H1 (cell line): ENCODE data around the gene CC2D1A. TPM values are rescaled to one million over a fixed set of nuclear protein-coding genes. Genes with fewer than 3 reads are reported as not detected.

ENCODE experiments used
- EP300 ChIP-seq, 2 experiments: IDR thresholded peaks; 1 replicate in 1 of 2; 2 replicates in 1 of 2; pipeline ENCODE4 v1.6.1; 2011 to 2012; ENCODE audit warnings: low read depth in 2 of 2, low read length in 2 of 2, mild to moderate bottlenecking in 2 of 2, borderline replicate concordance in 1 of 2, inconsistent platforms in 1 of 2, moderate library complexity in 1 of 2
- RBBP5 ChIP-seq: IDR thresholded peaks from 2 replicates; pipeline ENCODE4 v1.7.1; 2012; ENCODE audit warnings: low read depth, mild to moderate bottlenecking, inconsistent platforms, low read length, moderate library complexity, borderline replicate concordance
- polyA plus RNA-seq, 7 experiments: library from polyadenylated mRNA; depleted of rRNA in 3 of 7; stranded (reverse) in 5 of 7; unstranded in 2 of 7; fragments of >200 nt in 5 of 7; fragments of 200-250 nt in 2 of 7; gene quantifications; 1 replicate in 5 of 7; 2 replicates in 1 of 7; 4 replicates in 1 of 7; pipeline versions ENCODE4 v1.2.1 to v1.2.3, GENCODE V29; 2011 to 2013; ENCODE audit warnings: missing spikeins in 2 of 7, mixed read lengths in 2 of 7
- total RNA-seq: library from RNA; stranded (reverse); fragmentation: NEBNext Ultra II Directional; extraction: Animal tissue kit (Norgen Biotek cat#: 25700); gene quantifications from 2 replicates; pipeline ENCODE4 v1.2.1, GENCODE V29; 2021

CC2D1A gene
- total and polyA plus RNA-seq, 2 of the 8 experiments (the other 6 are each of a cell fraction or from before 2014, with no cell fraction given), result 12.5 to 33.0 TPM

- TF ChIP-seq RBBP5 (no peak), EP300 (IDR thresholded peaks at IDR 0.05; ENCODE audit: borderline replicate concordance in 1 of 2, low read depth in 2 of 2, low read length in 2 of 2) (no peak)
- TF ChIP-seq, all 59 proteins: peak for 0
These were observed 63.0 kb downstream of the CC2D1A start (continued) for GRCh38 chr19:13968999-13969398.
